ENCODE data around the gene ZFHX3. TPM values are rescaled to one million over a fixed set of nuclear protein-coding genes. Genes with fewer than 3 reads are reported as not detected.

Gene ZFHX3
- total RNA-seq, 4 donors from 2014 or later: 36.3 to 44.0 (median 38.1) TPM

DNA sequence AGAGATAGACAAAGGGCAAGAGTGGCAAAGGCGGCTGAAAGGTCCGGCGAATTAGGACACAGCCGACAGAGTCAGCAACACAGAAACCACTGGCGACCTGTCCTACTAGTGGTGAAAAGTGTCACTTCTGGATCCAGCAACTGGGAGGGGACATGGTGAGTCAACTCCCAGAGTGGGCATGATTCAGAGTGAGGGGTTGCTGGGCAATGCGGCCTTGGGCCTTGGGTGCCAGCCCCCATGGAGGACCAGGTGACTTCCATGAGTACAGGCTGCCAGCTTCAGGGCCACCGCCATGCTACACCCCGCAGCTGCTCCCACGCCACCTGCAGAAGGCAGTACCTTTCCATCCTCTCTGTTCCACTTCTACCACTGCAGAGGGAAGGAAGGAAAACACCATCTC is 110.6 kb downstream of the ZFHX3 start:
- Histone ChIP-seq H3K27me3 (no peaks in the 10 kb centered on the region), H3K4me1 (peaks cover 0 to 78% (median 16%) of the 10 kb centered on the region in 4 donors), H3K9me3 (no peaks in the 10 kb centered on the region), H3K4me3 (no peak overlapping the region), H3K27ac (peak overlapping the region in 1 of 4 donors; percentile 21), H3K36me3 (no peaks in the 10 kb centered on the region)
- WGBS, 2 donors: 91 to 93% methylated on average over 9 of the region's 9 CpGs
- TF ChIP-seq POLR2A (IDR thresholded peaks at IDR 0.05) (no peak), EP300 (IDR thresholded peaks at IDR 0.05) (no peak)
- TF ChIP-seq, protein P1, sequence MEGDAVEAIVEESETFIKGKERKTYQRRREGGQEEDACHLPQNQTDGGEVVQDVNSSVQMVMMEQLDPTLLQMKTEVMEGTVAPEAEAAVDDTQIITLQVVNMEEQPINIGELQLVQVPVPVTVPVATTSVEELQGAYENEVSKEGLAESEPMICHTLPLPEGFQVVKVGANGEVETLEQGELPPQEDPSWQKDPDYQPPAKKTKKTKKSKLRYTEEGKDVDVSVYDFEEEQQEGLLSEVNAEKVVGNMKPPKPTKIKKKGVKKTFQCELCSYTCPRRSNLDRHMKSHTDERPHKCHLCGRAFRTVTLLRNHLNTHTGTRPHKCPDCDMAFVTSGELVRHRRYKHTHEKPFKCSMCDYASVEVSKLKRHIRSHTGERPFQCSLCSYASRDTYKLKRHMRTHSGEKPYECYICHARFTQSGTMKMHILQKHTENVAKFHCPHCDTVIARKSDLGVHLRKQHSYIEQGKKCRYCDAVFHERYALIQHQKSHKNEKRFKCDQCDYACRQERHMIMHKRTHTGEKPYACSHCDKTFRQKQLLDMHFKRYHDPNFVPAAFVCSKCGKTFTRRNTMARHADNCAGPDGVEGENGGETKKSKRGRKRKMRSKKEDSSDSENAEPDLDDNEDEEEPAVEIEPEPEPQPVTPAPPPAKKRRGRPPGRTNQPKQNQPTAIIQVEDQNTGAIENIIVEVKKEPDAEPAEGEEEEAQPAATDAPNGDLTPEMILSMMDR (IDR thresholded peaks at IDR 0.05): no peak
- no peak for DNase-seq (ENCODE audit: low spot score in 2 of 2)

DNA sequence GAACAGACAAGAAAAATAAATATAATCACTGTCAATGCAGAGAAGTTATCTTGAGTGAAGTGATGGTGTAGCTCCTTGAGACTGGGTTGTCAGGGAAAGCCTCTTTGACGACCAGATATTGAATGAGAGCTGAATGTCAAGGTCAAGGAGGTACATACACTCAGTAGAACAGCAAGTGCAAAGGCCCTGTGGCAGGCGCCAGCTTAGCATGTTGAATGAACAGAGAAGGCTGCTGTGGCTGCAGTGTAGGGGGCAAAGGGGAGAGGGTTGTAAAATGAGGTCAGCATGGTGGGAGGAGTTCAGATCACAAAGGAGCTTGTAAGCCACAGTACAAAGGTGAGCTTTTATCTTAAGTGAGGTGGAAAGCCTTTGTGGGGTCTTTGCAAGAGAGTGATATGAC is 111.5 kb downstream of the ZFHX3 start:
- no peak for DNase-seq (ENCODE audit: low spot score in 2 of 2)
- 76 to 78% methylated on average over 2 of the region's 2 CpGs for WGBS, 2 donors
- Histone ChIP-seq H3K4me1 (peaks cover 0 to 87% (median 25%) of the 10 kb centered on the region in 4 donors), H3K36me3 (no peaks in the 10 kb centered on the region), H3K9me3 (no peaks in the 10 kb centered on the region), H3K4me3 (no peak overlapping the region), H3K27me3 (no peaks in the 10 kb centered on the region), H3K27ac (peak overlapping the region in 1 of 4 donors; percentile 76)
- TF ChIP-seq POLR2A (IDR thresholded peaks at IDR 0.05): no peak
- TF ChIP-seq EP300 (IDR thresholded peaks at IDR 0.05): no peak
- TF ChIP-seq, protein P1 (IDR thresholded peaks at IDR 0.05): no peak

DNA sequence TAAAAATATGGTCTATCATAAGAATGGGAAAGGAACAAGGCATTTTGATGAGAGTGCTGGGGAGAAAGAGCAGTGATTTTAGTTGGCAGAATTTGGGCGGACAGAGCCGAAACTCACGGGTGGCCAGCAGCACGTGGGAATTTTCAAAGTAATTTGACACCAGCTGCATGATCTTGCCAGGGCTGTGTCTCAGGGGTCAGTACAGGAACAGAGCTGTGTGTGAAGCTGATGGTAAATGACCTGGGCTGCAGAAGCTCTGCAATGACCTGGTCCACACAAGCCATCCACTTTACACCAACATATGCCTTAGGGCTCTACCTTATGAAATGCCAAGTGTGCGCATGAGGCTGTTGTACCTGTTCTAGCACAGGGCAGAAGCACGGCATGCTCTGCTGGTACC is 112.0 kb downstream of the ZFHX3 start:
- Histone ChIP-seq H3K36me3 (no peaks in the 10 kb centered on the region), H3K9me3 (no peaks in the 10 kb centered on the region), H3K27me3 (no peaks in the 10 kb centered on the region), H3K4me1 (peaks cover 0 to 92% (median 27%) of the 10 kb centered on the region in 4 donors), H3K4me3 (no peak overlapping the region), H3K27ac (peak overlapping the region in 2 of 4 donors; percentile 56 to 76)
- DNase-seq (ENCODE audit: low spot score in 2 of 2): peak; percentile 46 to 48
- TF ChIP-seq, protein P1 (IDR thresholded peaks at IDR 0.05): no peak
- TF ChIP-seq POLR2A (IDR thresholded peaks at IDR 0.05) (no peak), EP300 (IDR thresholded peaks at IDR 0.05) (peak in 1 of 2 donors; percentile 42)
- 50 to 53% methylated on average over 6 of the region's 6 CpGs for WGBS, 2 donors

DNA sequence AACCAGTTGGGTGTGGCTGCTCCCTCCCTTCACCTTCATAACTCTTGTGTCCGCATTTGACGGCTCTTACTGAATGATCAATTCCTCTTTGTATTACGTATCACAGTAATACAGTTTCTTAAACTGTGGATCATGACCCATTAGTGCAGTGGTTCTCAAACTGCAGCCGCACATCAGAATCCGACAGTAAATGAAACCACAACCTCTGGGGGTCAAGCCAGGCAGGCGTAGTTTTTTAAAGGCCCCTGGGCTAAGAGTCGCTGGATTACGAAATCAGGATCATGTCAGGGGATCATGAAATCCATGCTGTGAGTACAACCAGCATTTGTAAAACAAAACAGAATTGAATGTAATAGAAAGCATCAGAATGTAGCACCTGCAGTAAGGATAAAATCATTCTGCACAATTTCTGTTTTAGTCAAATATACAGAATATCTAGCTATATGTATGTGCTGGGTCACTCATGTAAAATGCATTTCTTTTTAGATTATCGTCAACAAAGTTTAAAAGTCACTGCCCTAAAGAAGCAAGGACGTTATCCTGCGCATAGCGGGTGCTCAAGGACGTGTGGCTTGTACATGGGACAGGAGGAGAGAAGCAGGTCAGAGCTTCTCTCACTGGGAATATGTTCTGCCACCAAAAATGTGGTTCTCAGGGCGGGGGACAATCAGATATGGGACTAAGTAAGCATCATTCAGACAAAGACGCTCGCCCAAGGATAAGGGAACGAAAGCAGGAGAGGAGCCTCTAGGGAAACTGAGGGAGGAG is 113.1 kb downstream of the ZFHX3 start:
- H3K4me3 ChIP-seq: no peak overlapping the region
- 73 to 76% methylated on average over 17 of the region's 17 CpGs for WGBS, 2 donors
- H3K27me3 ChIP-seq: no peaks in the 10 kb centered on the region
- no peaks in the 10 kb centered on the region for H3K36me3 ChIP-seq
- no peaks in the 10 kb centered on the region for H3K9me3 ChIP-seq
- H3K4me1 ChIP-seq: peaks cover 0 to 98% (median 31%) of the 10 kb centered on the region in 4 donors
- TF ChIP-seq, protein P1 (IDR thresholded peaks at IDR 0.05): no peak
- TF ChIP-seq POLR2A (IDR thresholded peaks at IDR 0.05) (no peak), EP300 (IDR thresholded peaks at IDR 0.05) (peak in 1 of 2 donors; percentile 71)
- peak in 1 of 2 donors; percentile 69 for DNase-seq (ENCODE audit: low spot score in 2 of 2)
- peak overlapping the region in 2 of 4 donors; percentile 56 to 76 for H3K27ac ChIP-seq

DNA sequence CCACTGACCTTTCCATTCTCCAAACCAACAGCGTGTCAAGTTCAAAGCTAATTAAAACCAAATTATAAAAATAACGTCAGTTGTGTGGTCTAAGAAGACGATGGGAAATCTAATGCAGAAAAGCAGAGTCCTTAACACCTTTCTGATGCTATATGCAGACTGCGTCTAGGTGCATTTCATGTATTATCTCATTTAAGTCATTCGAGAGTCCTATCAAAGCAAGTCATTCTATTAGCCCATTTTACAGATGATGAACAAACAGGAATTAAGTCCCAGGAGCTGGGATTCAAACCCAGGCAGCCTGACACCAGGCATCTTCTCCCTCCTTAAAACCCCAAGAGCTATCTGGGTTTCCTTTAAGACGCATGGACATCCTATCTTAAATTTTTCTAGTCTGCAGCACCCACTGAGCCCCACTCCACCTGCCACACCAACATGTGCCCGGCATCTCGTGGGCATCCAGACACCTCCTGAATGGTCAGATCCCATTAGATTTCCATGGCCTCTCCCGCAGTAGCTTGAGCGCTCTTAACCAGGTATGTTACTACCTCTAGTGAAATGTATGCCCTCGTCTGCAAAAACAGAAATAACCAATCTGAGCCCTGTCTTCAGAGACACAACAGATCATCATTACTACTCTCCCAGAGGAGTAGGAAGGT is 115.1 kb downstream of the ZFHX3 start:
- DNase-seq (ENCODE audit: low spot score in 2 of 2): no peak
- Histone ChIP-seq H3K9me3 (no peaks in the 10 kb centered on the region), H3K27me3 (no peaks in the 10 kb centered on the region), H3K4me1 (peaks cover 0 to 92% (median 18%) of the 10 kb centered on the region in 4 donors), H3K36me3 (no peaks in the 10 kb centered on the region), H3K27ac (peak overlapping the region in 2 of 4 donors; percentile 72 to 79), H3K4me3 (no peak overlapping the region)
- WGBS, 2 donors: 81 to 83% methylated on average over 11 of the region's 11 CpGs
- TF ChIP-seq, protein P1 (IDR thresholded peaks at IDR 0.05): no peak
- TF ChIP-seq POLR2A (IDR thresholded peaks at IDR 0.05): no peak
- no peak for TF ChIP-seq EP300 (IDR thresholded peaks at IDR 0.05)

Data from tibial nerve (tissue), 4 donors.